ENCODE results near the gene TUG1. TPM values are rescaled to one million over a fixed set of nuclear protein-coding genes. Genes with fewer than 3 reads are reported as not detected.
A peak's percentile ranks its signal among the peaks of the same experiment; 100 is the strongest.

TUG1 gene
- total RNA-seq, 1 donor from 2014 or later: 93.2 TPM

DNA sequence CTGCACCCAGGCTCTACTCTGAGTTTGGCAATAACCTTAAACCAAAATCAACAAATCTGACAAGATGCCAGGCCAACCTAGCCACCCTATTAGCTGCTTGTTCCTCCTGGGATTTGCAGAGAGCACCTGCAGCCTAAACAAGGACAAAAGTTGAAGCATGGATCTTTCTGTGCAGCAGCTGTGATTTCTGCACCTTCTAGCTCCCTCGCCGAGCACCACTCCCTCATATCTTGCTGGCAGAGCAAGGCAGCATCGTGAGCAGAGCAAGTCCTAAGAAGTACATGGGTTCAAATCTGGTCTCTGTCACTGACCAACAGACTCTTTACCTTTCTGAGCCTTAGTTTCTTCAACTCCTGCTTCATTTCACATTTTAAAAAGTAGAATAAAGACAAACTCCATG lies 38.8 kb upstream of the TUG1 start:
- no peaks in the 10 kb centered on the region for H3K4me1 Mint-ChIP-seq (ENCODE audit: unreplicated experiment)
- H3K36me3 Mint-ChIP-seq (ENCODE audit: unreplicated experiment): peaks cover 66% of the 10 kb centered on the region
- DNase-seq (ENCODE audit: extremely low spot score, unreplicated experiment): peak; percentile 27
- H3K9me3 Mint-ChIP-seq (ENCODE audit: unreplicated experiment): no peaks in the 10 kb centered on the region
- TF ChIP-seq, protein P1, sequence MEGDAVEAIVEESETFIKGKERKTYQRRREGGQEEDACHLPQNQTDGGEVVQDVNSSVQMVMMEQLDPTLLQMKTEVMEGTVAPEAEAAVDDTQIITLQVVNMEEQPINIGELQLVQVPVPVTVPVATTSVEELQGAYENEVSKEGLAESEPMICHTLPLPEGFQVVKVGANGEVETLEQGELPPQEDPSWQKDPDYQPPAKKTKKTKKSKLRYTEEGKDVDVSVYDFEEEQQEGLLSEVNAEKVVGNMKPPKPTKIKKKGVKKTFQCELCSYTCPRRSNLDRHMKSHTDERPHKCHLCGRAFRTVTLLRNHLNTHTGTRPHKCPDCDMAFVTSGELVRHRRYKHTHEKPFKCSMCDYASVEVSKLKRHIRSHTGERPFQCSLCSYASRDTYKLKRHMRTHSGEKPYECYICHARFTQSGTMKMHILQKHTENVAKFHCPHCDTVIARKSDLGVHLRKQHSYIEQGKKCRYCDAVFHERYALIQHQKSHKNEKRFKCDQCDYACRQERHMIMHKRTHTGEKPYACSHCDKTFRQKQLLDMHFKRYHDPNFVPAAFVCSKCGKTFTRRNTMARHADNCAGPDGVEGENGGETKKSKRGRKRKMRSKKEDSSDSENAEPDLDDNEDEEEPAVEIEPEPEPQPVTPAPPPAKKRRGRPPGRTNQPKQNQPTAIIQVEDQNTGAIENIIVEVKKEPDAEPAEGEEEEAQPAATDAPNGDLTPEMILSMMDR (IDR thresholded peaks at IDR 0.05): no peak
- H3K4me3 Mint-ChIP-seq (ENCODE audit: unreplicated experiment): no peak overlapping the region
- H3K27me3 Mint-ChIP-seq (ENCODE audit: unreplicated experiment): no peaks in the 10 kb centered on the region
- no peak overlapping the region for H3K27ac Mint-ChIP-seq (ENCODE audit: unreplicated experiment)

GRCh38 chr22:30931541-30932300 lies 37.3 kb upstream of the TUG1 start:
- no peaks in the 10 kb centered on the region for H3K27me3 Mint-ChIP-seq (ENCODE audit: unreplicated experiment)
- peak; percentile 70 for DNase-seq (ENCODE audit: extremely low spot score, unreplicated experiment)
- TF ChIP-seq, protein P1 (IDR thresholded peaks at IDR 0.05): no peak
- peaks cover 72% of the 10 kb centered on the region for H3K36me3 Mint-ChIP-seq (ENCODE audit: unreplicated experiment)
- H3K27ac Mint-ChIP-seq (ENCODE audit: unreplicated experiment): no peak overlapping the region
- no peak overlapping the region for H3K4me3 Mint-ChIP-seq (ENCODE audit: unreplicated experiment)
- H3K4me1 Mint-ChIP-seq (ENCODE audit: unreplicated experiment): no peaks in the 10 kb centered on the region
- no peaks in the 10 kb centered on the region for H3K9me3 Mint-ChIP-seq (ENCODE audit: unreplicated experiment)

GRCh38 chr22:30932661-30933060 lies 36.4 kb upstream of the TUG1 start:
- H3K4me3 Mint-ChIP-seq (ENCODE audit: unreplicated experiment): no peak overlapping the region

DNA sequence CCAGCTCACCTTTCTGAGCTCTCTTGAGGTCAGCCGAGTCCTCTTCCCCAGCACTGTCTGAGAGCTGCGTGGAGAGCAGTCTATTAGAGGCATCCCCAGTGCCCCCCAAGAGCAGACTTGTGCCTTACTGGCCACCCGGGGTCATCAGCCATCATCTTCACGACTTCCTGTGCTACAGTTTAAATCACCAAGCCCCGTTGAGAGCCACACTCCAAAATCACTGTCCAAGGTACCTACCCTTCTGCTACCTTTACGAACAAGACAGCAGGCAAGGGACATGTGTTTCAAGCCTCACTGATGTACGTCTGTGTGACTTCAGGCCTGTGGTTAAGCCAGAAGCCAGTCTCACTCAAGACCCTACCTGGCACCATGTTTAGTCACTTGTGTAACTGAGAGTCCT lies 35.6 kb upstream of the TUG1 start:
- no peak overlapping the region for H3K27ac Mint-ChIP-seq (ENCODE audit: unreplicated experiment)
- H3K9me3 Mint-ChIP-seq (ENCODE audit: unreplicated experiment): no peaks in the 10 kb centered on the region
- H3K36me3 Mint-ChIP-seq (ENCODE audit: unreplicated experiment): peaks cover 71% of the 10 kb centered on the region
- no peak overlapping the region for H3K4me3 Mint-ChIP-seq (ENCODE audit: unreplicated experiment)
- H3K27me3 Mint-ChIP-seq (ENCODE audit: unreplicated experiment): no peaks in the 10 kb centered on the region
- TF ChIP-seq, protein P1 (IDR thresholded peaks at IDR 0.05): no peak
- no peaks in the 10 kb centered on the region for H3K4me1 Mint-ChIP-seq (ENCODE audit: unreplicated experiment)
- DNase-seq (ENCODE audit: extremely low spot score, unreplicated experiment): peak; percentile 60

More at GRCh38 chr22:30932661-30933060, 36.4 kb upstream of the TUG1 start:
- TF ChIP-seq, protein P1 (IDR thresholded peaks at IDR 0.05): no peak
- Mint-ChIP-seq H3K9me3 (ENCODE audit: unreplicated experiment) (no peaks in the 10 kb centered on the region), H3K27ac (ENCODE audit: unreplicated experiment) (no peak overlapping the region), H3K4me1 (ENCODE audit: unreplicated experiment) (no peaks in the 10 kb centered on the region), H3K36me3 (ENCODE audit: unreplicated experiment) (peaks cover 70% of the 10 kb centered on the region), H3K27me3 (ENCODE audit: unreplicated experiment) (no peaks in the 10 kb centered on the region)
- DNase-seq (ENCODE audit: extremely low spot score, unreplicated experiment): peak; percentile 62

GRCh38 chr22:30934053-30934452 lies 35.0 kb upstream of the TUG1 start:
- Mint-ChIP-seq H3K4me3 (ENCODE audit: unreplicated experiment) (no peak overlapping the region), H3K4me1 (ENCODE audit: unreplicated experiment) (no peaks in the 10 kb centered on the region), H3K36me3 (ENCODE audit: unreplicated experiment) (peaks cover 72% of the 10 kb centered on the region), H3K27ac (ENCODE audit: unreplicated experiment) (no peak overlapping the region), H3K9me3 (ENCODE audit: unreplicated experiment) (no peaks in the 10 kb centered on the region), H3K27me3 (ENCODE audit: unreplicated experiment) (no peaks in the 10 kb centered on the region)
- TF ChIP-seq, protein P1 (IDR thresholded peaks at IDR 0.05): no peak
- peak; percentile 59 for DNase-seq (ENCODE audit: extremely low spot score, unreplicated experiment)
